Stimulated activated CD8-positive, alpha-beta memory T cell treated with anti-CD3 and anti-CD28 coated beads, Interleukin-7, amount 100 ng/mL, for 4 hours (primary cell): ENCODE results near the gene GARS1.
"Not testable (repeated sequence)": the region's sequence is repeated elsewhere in the genome, so short reads cannot be mapped to it uniquely, and the experiment has no call there.

Experiments
- DNase-seq, 2 donors: peaks; one replicate each; pipeline ENCODE4 v3.0.0-alpha.2; 2020; ENCODE audit warnings: low read depth in 2 of 2

The GARS1 gene

GRCh38 chr7:30618961-30619360 is 24.3 kb downstream of the GARS1 start:
- DNase-seq, result no peak

GRCh38 chr7:30625283-30625682 is 30.6 kb downstream of the GARS1 start:
- DNase-seq, result no peak

GRCh38 chr7:30627026-30627425 is 32.3 kb downstream of the GARS1 start:
- DNase-seq, result peak; percentile 5 to 25

- DNase-seq, result no peak
Measured at GRCh38 chr7:30630986-30631385, 36.3 kb downstream of the GARS1 start.

GRCh38 chr7:30633223-30633622 is 38.5 kb downstream of the GARS1 start:
- DNase-seq, result no peak

- no peak for DNase-seq
Measured at GRCh38 chr7:30634193-30634626, 39.5 kb downstream of the GARS1 start.

GRCh38 chr7:30634634-30635201 is 40.0 kb downstream of the GARS1 start:
- no peak for DNase-seq

GRCh38 chr7:30635798-30636197 is 41.1 kb downstream of the GARS1 start:
- DNase-seq, result no peak

- not testable (repeated sequence) for DNase-seq
Measured at GRCh38 chr7:30642322-30642721, 47.6 kb downstream of the GARS1 start.

- no peak for DNase-seq
Measured at GRCh38 chr7:30642789-30643188, 48.1 kb downstream of the GARS1 start.

GRCh38 chr7:30644286-30644955 is 49.7 kb downstream of the GARS1 start:
- no peak for DNase-seq

GRCh38 chr7:30645661-30646060 is 51.0 kb downstream of the GARS1 start:
- no peak for DNase-seq

- DNase-seq, result no peak
Measured at GRCh38 chr7:30646154-30646553, 51.5 kb downstream of the GARS1 start.

GRCh38 chr7:30647589-30648364 is 53.1 kb downstream of the GARS1 start:
- no peak for DNase-seq

GRCh38 chr7:30648744-30649540 is 54.3 kb downstream of the GARS1 start:
- DNase-seq, result no peak

GRCh38 chr7:30649717-30650420 is 55.2 kb downstream of the GARS1 start:
- DNase-seq, result no peak

GRCh38 chr7:30650421-30650808 is 55.7 kb downstream of the GARS1 start:
- DNase-seq, result no peak

GRCh38 chr7:30652132-30652531 is 57.5 kb downstream of the GARS1 start:
- DNase-seq, result no peak

- no peak for DNase-seq
Measured at GRCh38 chr7:30652698-30653641, 58.3 kb downstream of the GARS1 start.
